GM19452 (cell line): ENCODE data around the gene SPDYE9.
"Not testable (repeated sequence)": the region's sequence is repeated elsewhere in the genome, so short reads cannot be mapped to it uniquely, and the experiment has no call there.

ENCODE experiments used
- ATAC-seq: cut with Tn5 transposase; IDR thresholded peaks from one replicate; pipeline ENCODE4 v1.9.1; 2021; ENCODE audit not compliant: unreplicated experiment

SPDYE9 gene, protein sequence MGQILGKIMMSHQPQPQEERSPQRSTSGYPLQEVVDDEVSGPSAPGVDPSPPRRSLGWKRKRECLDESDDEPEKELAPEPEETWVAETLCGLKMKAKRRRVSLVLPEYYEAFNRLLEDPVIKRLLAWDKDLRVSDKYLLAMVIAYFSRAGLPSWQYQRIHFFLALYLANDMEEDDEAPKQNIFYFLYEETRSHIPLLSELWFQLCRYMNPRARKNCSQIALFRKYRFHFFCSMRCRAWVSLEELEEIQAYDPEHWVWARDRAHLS

DNA sequence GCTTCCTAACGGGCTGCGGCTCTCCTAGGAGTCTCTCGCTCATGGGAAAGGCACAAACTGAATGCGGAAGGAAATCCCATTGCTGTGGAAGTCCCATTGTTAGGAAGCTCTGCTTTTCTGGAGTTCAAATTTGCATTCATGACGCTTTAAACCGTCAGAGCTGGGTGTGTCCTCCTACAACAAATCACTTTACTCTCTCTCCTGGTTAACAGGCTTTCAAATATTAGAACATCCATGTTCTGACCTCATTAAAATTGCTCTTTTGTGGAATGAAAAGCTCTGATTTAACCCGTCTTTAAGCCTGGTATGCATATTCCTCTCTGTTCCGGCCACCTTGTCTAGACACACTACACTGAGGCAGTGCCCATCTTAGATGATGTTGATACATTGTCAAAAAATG, at the start of gene SPDYE9:
Gene SPDYE9, minus strand, starts transcription at position 101 of the 400 bp plus-strand sequence. CDS start 1,800 bp downstream, outside the sequence.
- ATAC-seq = not testable (repeated sequence)

DNA sequence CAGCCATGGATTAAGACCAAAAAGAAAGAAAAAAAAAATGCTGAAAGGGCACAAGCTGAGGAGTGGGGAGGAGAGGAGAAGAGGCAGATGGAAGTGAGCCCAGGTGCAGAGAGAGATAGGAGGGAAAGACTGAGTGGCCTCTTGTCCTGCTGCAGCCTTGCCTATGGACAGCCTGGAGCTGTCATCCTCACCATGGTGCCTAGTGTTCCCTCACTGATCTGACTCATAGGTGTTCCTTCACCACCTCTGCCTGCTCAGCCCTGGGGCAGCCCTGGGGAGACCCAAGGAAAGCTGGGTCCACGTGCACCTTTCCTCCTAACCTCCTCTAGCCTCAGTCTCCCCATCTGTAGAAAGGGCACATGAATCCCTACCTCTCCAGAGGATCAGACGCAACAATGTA, 49.0 kb upstream of the SPDYE9 start:
- not testable (repeated sequence) for ATAC-seq

DNA sequence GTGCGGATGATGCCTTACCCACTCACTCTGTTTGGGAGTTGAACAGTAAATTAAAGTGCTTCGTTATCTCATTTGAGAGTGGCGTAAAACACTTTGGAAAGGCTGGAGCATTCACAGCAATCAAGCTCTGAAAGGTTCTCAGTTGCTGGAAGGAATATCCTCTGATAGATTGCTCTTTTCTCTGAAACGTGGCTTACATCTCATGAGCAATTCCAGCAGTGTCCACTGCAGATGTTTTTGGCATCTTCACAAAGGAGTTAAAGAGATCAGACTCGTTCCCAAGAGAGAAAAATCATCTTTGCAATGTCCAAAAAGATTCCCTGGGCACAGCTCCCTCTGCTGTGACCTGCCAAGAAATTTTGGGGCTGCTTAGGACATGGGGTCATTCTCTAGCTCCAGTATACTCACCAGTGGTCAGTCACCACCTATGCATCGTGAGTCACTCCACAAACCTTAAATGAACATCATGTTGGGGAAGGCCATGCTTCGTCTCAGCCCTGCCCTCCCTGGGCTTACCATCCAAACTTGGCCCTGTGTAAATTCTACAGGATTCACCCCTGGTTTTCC, 46.9 kb upstream of the SPDYE9 start:
- ATAC-seq = not testable (repeated sequence)

DNA sequence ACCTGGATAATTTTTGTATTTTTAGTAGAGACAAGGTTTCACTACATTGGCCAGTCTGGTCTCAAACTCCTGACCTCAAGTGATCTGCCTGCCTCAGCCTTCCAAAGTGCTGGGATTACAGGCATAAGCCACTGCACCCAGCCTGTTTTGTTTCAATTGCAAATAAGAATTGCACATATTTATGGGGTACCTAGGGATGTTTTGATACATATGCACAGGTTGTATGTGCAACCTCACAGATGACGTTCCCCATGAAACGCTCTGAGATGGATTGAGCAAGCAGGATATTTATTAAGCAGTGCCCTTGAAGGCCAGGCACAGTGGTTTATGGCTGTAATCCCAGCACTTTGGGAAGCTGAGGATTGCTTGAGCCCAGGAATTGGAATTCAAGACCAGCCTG, 44.8 kb upstream of the SPDYE9 start:
- not testable (repeated sequence) for ATAC-seq

DNA sequence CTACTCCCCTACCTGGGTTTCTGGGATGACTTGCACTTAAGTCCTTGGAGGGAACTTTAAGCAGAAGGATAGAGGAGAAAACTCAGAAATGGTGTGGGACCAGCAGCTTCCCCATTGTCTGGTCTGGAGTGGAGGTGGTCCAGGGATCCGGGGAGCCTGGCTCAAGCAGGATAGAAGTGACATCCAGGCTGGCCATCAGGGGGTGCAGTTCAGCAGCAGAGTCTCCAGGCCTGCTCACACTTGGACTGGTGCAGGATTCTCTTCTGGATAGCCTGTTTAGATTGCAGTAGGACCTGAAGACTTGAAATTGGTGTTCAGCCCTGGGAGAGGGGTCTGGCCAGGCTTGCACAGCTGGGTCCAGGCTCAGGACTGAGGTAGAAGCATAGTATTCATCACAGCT, 38.3 kb upstream of the SPDYE9 start:
- ATAC-seq = not testable (repeated sequence)

DNA sequence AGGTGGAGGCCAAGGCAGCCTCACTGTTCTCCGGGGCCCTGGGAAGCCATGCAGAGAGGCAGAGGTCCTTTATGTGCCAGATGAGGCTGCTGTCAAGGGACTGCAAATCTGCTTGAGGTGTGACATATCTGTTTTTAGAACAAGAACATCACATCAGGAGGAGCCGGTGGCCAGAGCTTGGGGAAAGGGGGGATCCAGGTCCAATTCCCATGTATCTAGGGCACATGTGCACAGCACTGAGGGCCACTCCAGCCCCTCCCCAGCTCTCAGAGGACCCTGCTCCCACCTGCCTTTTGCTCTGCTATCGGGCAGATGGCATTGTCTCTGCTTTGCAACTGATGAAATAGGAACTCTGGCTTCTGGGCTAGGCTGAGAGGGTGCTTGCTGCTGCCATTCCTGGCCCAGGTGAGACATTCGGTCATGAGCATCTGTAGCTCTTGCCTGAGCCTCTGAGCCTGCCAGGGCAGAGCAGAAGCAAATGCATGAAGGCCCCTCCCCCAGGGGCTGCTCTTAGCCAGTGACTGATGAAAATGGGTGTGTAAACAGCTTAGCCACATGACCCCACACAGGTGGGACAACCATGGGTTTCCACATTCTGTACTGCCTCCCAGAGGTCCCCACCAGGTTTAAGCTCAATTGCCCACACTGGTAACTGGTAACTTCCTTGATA, 37.1 kb upstream of the SPDYE9 start:
- not testable (repeated sequence) for ATAC-seq

DNA sequence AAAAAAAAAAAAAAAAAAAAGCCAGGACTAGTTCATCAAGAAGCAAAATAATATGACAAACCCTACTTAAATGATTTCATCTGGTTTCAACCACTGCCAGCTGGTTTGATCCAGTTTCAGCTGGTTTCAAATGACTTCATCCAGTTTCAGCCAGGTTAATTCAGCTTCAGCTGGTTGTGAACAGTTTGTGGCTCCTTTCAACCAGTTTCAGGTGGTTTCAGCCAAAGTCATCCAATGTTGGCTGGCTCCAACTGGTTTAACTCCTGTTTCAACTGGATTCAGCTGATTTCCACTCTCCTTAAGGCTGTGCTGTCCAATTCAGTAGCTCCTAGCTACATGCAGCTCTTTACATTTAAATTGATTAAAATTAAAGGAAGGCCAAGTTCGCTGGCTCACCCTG, 32.3 kb upstream of the SPDYE9 start:
- peak; percentile 52 for ATAC-seq

DNA sequence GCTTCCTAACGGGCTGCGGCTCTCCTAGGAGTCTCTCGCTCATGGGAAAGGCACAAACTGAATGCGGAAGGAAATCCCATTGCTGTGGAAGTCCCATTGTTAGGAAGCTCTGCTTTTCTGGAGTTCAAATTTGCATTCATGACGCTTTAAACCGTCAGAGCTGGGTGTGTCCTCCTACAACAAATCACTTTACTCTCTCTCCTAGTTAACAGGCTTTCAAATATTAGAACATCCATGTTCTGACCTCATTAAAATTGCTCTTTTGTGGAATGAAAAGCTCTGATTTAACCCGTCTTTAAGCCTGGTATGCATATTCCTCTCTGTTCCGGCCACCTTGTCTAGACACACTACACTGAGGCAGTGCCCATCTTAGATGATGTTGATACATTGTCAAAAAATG, 28.0 kb downstream of the SPDYE9 start, which contains the start of gene SPDYE11:
Gene SPDYE11, minus strand, starts transcription at position 101 of the 400 bp plus-strand sequence. CDS start 1,800 bp downstream, outside the sequence.
- ATAC-seq = not testable (repeated sequence)

DNA sequence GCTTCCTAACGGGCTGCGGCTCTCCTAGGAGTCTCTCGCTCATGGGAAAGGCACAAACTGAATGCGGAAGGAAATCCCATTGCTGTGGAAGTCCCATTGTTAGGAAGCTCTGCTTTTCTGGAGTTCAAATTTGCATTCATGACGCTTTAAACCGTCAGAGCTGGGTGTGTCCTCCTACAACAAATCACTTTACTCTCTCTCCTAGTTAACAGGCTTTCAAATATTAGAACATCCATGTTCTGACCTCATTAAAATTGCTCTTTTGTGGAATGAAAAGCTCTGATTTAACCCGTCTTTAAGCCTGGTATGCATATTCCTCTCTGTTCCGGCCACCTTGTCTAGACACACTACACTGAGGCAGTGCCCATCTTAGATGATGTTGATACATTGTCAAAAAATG, 56.2 kb downstream of the SPDYE9 start, which contains the start of gene SPDYE8:
Gene SPDYE8, minus strand, starts transcription at position 101 of the 400 bp plus-strand sequence. CDS start 1,800 bp downstream, outside the sequence.
- ATAC-seq = not testable (repeated sequence)
